Astrocyte (in vitro differentiated cells and primary cell): ENCODE data around the gene POLR3B.
"Not testable (repeated sequence)": the region's sequence is repeated elsewhere in the genome, so short reads cannot be mapped to it uniquely, and the experiment has no call there.

ENCODE experiments used
- CTCF ChIP-seq: IDR thresholded peaks from 2 replicates; pipeline ENCODE4 v1.5.1; 2011; ENCODE audit warnings: low read depth, mild to moderate bottlenecking, inconsistent platforms, low read length, moderate library complexity; ENCODE audit not compliant: insufficient read depth
- EZH2 ChIP-seq: IDR thresholded peaks from 2 replicates; pipeline ENCODE4 v1.6.1; 2012; ENCODE audit warnings: mild to moderate bottlenecking, low read length, inconsistent platforms; ENCODE audit not compliant: insufficient read depth

- TF ChIP-seq CTCF, EZH2: not testable (repeated sequence)
Observed at GRCh38 chr12:106465605-106466004, 108.1 kb downstream of the POLR3B start.
